Measurements from ENCODE around the gene GSTA2.
"Not testable (repeated sequence)": the region's sequence is repeated elsewhere in the genome, so short reads cannot be mapped to it uniquely, and the experiment has no call there.

GSTA2 gene

GRCh38 chr6:52760105-52760765, 3.0 kb downstream of the GSTA2 start:
- no peak for DNase-seq (ENCODE audit: low read depth)

GRCh38 chr6:52759085-52759484, 4.2 kb downstream of the GSTA2 start:
- no peak for DNase-seq (ENCODE audit: low read depth)

GRCh38 chr6:52757651-52758338, 5.5 kb downstream of the GSTA2 start:
- DNase-seq (ENCODE audit: low read depth) = not testable (repeated sequence)

GRCh38 chr6:52754443-52754842, 8.8 kb downstream of the GSTA2 start:
- no peak for DNase-seq (ENCODE audit: low read depth)

GRCh38 chr6:52753137-52753536, 10.1 kb downstream of the GSTA2 start:
- DNase-seq (ENCODE audit: low read depth) = not testable (repeated sequence)

GRCh38 chr6:52752310-52752709, 11.0 kb downstream of the GSTA2 start:
- DNase-seq (ENCODE audit: low read depth) = no peak

GRCh38 chr6:52749556-52750152, 13.6 kb downstream of the GSTA2 start:
- no peak for DNase-seq (ENCODE audit: low read depth)

GRCh38 chr6:52747301-52747700, 16.0 kb downstream of the GSTA2 start:
- DNase-seq (ENCODE audit: low read depth) = not testable (repeated sequence)

GRCh38 chr6:52746213-52746612, 17.1 kb downstream of the GSTA2 start:
- no peak for DNase-seq (ENCODE audit: low read depth)

- DNase-seq (ENCODE audit: low read depth) = no peak
Measured at GRCh38 chr6:52745764-52746201, 17.5 kb downstream of the GSTA2 start.

GRCh38 chr6:52741872-52742271, 21.4 kb downstream of the GSTA2 start:
- no peak for DNase-seq (ENCODE audit: low read depth)

GRCh38 chr6:52739627-52740026, 23.6 kb downstream of the GSTA2 start:
- DNase-seq (ENCODE audit: low read depth) = no peak

GRCh38 chr6:52739134-52739533, 24.1 kb downstream of the GSTA2 start:
- no peak for DNase-seq (ENCODE audit: low read depth)

- DNase-seq (ENCODE audit: low read depth) = no peak
Measured at GRCh38 chr6:52736145-52736544, 27.1 kb downstream of the GSTA2 start.

- no peak for DNase-seq (ENCODE audit: low read depth)
Measured at GRCh38 chr6:52735071-52735470, 28.2 kb downstream of the GSTA2 start.

GRCh38 chr6:52734072-52734471, 29.2 kb downstream of the GSTA2 start:
- no peak for DNase-seq (ENCODE audit: low read depth)

- DNase-seq (ENCODE audit: low read depth) = no peak
Measured at GRCh38 chr6:52733172-52733571, 30.1 kb downstream of the GSTA2 start.

GRCh38 chr6:52731719-52732118, 31.6 kb downstream of the GSTA2 start:
- no peak for DNase-seq (ENCODE audit: low read depth)

GRCh38 chr6:52729576-52729975, 33.7 kb downstream of the GSTA2 start:
- no peak for DNase-seq (ENCODE audit: low read depth)

GRCh38 chr6:52728394-52728793, 34.9 kb downstream of the GSTA2 start:
- DNase-seq (ENCODE audit: low read depth) = no peak

- no peak for DNase-seq (ENCODE audit: low read depth)
Measured at GRCh38 chr6:52727908-52728307, 35.4 kb downstream of the GSTA2 start.

GRCh38 chr6:52726741-52727535, 36.3 kb downstream of the GSTA2 start:
- no peak for DNase-seq (ENCODE audit: low read depth)

- no peak for DNase-seq (ENCODE audit: low read depth)
Measured at GRCh38 chr6:52726193-52726542, 37.1 kb downstream of the GSTA2 start.

Measured in activated T-helper 9 cell treated with anti-CD3 and anti-CD28 coated beads, Interleukin-2, amount 50 U/mL, for 16 hours (primary cell).